Fibroblast of the conjunctiva (primary cell): Measurements from ENCODE around the gene HOXD4.

Experiments
- DNase-seq: peaks from one replicate; pipeline ENCODE4 v3.0.0-alpha.2; 2010; ENCODE audit warnings: low read depth

Gene HOXD4

DNA sequence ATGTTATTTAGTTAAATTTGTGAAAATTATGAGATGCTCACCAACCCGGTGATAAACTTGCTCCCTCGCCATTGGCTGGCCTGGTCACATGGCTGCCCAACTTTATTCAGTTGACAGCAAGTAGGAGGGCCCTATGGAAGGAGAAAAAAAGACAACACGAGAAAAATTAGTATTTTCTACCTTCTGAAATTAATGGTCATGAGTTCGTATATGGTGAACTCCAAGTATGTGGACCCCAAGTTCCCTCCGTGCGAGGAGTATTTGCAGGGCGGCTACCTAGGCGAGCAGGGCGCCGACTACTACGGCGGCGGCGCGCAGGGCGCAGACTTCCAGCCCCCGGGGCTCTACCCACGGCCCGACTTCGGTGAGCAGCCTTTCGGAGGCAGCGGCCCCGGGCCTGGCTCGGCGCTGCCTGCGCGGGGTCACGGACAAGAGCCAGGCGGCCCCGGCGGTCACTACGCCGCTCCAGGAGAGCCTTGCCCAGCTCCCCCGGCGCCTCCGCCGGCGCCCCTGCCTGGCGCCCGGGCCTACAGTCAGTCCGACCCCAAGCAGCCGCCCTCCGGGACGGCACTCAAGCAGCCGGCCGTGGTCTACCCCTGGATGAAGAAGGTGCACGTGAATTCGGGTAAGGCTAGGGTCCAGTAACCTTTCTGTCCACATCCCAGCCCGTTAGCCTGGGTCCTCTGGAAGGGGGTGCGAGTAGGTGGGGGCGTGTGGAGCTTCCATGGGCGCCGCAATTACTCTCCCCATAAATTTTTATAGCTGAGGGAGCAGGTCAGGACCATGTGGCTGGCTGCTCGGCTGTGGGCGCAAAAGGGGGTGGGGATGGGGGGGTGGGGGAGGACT is at the start of gene HOXD4:
HOXD4 (plus strand) TSS at position 109 of the 846 bp plus-strand sequence; CDS start at position 193, 84 bp downstream.
- DNase-seq: no peak

DNA sequence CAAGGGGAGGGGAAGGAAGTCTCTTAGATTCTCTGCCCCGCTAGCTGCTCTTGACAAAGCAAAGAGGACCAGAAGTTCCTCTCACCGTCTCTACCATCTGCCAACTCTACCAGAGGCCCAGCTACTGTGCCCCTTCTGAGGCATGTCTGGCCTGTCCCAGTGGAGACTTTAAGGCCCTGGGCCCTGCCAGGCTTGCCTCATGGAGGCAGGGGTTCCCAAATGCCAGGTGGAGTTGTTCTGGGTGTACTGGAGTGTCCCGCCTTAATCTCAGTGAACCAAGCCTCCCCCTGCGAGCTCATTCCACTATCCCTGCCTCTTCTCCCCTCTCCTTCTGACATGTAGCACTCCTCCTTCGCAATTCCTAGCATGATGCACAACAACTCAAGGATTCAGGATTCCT is 49.5 kb upstream of the HOXD4 start:
- DNase-seq: no peak

DNA sequence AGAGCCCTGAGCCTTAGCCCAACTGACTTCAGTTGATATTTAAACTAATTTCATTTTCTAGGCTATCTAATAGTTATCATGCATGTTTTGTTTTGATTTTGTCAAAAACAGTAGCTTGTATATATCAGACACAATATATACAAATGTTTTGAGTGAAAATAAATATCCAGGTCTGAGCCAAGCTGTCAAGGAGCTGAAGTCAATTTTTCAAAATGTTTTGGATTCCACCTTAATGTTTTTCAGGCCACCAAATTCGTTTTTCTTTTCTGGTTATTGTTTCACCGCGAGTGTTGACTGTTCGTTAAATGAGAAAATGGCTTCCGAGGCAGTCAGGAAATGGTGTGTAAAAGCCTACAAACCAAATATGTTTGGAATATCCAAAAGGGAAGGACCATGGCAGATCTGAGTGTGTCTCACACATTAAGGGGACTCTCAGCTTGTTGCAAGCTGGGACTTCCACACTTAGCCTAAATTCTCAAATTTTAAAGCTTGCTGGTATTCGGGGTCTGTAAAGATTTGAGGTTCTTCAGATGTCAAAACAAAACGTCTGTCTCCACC is 49.0 kb upstream of the HOXD4 start:
- no peak for DNase-seq

DNA sequence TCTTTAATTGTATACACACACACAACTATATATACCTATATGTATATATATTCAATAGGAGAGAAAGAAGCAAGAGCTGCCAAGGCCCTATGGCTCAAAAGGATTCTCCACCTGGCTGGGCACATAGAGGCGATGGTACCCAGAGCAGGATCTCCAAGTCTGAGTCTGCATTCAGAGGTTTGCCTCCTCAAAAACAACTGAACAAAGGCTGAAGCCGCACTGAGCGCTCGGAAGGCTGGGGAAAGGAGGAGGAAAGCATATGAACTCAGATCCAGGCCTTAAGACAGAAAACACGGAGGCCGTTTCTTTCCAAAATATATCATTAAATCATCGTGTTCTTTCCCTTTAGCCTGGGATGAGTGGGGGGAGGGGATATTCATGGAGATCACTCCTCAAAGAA is 48.2 kb upstream of the HOXD4 start:
- DNase-seq: no peak

DNA sequence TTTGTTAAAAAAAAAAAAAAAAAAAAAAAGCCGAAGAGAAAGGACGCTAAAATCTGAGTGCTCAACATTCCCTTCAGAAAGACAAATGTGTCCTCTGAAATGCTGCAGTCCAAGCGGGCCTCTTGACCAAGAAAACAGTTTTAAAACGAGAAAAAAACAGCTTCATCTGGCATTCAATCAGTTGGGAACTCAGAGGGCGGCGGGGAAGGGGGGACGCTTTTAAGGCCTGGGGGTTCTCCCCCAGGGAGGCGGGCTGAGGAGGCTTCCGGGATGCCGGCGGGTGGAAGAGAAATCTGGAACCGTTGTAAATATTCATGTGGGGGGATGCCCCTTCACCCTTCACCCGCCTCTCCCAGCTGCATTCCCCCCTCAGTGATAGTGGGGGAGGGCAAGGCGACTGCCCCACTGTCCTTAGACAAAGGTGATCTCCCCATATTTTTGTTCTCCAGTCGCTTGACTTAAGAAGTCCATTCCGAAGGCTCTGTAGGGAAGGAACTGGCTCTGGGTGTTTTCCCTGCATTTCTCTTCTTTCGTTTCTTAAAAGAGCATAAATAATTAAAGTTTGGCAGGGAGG is 47.5 kb upstream of the HOXD4 start:
- no peak for DNase-seq

DNA sequence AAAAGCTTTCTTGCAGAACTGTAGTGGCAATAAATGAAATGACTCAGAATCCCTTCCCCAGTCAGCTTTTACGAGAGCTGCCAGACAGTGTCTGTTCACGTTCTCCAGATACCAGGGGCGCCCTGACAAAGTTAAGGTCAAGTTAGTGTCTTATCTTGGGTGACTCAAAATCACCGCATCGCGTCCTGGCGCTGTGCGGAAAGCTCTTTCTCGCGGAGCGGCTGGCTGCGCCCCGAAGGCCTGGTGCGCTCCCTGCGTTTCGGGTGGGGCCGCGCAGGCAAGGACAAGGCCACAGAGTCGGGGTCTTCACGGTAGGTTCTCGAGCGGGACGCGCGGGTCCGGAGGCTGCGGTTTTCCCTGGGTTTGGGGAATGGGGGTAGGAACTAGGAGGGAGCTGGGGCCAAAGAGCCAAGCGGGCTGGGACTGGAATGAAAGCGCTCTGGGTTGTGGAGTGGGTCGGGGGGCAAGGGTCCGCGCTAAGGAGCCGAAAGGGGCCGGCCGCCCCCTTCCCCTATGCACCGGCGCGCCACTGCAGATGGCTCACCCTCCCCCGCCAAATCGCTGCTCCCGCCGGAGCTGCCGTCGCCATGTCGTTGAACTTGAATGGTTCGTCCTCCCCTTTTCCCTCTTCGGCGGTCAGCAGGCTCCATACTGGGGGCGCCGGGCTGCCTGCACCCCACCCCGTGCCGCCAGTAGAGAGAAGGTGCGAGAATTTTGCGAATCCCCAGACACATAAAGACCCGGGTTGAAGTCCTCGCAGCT is 46.9 kb upstream of the HOXD4 start:
- DNase-seq: no peak

DNA sequence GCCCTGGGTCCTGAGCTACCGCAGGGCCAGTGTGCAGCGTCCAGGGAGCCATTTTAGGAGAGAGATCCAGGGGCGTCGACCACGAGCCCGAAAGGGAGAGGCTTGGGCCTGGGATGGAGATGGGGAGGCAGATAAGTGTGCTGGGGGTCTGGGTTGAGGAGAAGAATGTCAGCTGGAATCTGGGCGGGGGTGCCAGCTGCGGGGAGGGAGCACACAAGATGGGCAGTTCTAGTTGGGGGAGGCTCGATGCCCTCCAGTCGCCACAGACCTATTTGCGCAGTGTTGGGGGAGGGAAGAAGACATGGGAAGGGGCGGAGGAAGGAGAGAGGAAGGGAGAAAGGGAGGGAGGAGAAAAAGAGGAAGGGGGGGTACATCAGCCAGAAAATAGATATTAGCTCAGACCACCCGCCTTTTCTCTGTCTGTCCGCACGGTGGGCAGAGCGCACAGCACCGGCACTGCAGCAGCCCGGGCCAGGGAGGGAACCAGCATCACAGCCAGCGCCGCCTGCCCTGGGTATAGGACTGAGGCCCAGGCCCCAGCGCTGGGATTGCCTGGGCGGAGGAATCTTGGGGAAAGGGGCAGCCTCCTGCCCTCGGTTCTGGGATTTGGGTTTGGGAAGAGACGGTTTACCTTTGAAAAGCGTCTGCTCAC is 46.1 kb upstream of the HOXD4 start:
- DNase-seq: no peak

DNA sequence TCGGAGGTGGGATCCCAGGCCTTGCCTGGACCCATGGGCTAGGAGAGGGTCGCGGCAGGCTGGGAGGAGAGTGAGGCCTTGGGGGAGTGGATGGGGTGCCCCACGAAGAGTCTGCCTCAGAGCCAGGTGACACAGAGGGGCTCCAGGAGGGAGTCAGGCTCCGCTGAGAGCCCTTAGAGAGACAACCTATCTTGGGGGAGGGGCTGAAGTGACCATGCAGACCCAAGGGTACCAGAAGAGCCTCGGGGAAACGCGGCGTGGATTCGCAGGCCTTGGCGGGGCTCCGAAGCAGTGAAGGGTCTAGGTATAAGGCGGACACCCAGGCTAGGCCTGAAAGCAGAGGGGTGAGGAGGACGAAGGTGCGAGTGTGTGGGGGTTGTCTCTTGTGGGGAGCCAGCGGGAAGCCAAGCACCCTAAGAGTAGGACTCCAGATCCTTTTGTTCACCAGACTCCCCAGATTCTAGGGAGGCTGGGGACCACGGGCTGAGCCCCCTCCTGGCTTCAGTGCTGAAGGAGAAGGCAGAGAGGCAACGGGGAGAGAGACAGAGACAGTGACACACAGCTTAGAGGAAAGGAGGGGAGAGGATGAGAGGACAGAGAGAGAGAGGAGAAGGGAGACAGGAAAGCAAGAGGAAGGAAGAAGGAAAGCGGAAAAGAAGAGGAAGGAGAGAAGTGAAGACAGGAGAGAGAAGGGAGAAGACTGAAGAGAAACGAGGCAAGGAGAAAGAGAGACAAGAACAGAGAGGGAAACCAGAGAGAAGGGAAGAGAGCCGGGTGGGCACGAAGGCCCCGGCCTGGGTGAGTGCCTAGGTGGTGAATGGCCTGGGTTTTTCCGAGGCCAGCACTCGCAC is 45.4 kb upstream of the HOXD4 start:
- no peak for DNase-seq

DNA sequence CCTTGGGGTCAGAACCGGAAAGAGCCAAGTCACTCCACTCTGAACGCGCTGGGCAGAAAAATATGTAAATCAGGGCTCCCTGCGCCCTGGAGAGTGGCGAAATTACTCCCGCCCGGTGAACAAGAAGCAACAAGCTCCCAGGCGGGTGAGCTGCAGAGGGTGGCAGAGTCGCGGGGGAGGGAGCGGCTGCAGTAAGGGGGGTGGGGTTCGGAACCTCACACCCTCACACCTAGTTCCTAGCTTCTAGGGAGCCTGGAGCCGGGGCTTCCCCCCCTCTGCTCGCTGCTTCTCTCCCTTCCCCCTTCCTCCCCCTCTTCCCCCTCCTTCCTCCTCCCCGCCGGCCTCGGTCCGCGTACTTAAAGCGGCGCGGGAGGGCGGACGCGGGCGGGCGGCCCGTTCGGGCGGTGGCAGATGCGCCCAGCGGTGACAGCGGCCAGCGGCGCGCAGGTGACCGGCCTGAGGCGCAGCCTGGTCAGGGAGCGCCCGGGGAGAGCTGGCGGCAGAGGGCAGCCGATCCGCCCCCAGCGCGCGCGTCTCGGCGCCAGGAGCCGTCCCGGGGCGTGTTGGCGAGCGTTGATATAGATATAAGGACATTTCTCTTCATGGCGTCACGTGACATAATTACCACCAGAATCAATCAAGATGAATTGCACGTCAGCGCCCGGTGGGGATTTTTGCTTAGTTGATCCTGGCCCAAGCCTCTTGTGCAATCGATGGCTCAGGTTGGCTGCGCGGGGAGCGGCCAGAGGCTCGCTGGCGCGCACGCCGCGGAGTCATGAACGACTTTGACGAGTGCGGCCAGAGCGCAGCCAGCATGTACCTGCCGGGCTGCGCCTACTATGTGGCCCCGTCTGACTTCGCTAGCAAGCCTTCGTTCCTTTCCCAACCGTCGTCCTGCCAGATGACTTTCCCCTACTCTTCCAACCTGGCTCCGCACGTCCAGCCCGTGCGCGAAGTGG is 44.5 kb upstream of the HOXD4 start, which contains the start of gene HOXD11:
HOXD11 (plus strand) TSS at position 700 of the 959 bp plus-strand sequence; CDS start at position 776, 76 bp downstream.
- no peak for DNase-seq

DNA sequence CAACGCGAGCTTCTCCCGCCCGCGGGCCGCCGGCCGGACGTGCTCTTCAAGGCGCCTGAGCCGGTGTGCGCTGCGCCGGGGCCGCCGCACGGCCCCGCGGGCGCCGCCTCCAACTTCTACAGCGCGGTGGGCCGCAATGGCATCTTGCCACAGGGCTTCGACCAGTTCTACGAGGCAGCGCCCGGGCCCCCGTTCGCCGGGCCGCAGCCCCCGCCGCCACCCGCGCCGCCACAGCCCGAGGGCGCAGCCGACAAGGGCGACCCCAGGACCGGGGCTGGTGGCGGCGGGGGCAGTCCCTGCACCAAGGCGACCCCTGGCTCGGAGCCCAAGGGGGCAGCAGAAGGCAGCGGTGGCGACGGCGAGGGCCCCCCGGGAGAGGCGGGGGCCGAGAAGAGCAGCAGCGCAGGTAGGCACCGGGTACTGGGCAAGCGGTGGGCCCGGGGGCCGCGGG is 43.6 kb upstream of the HOXD4 start:
- no peak for DNase-seq

DNA sequence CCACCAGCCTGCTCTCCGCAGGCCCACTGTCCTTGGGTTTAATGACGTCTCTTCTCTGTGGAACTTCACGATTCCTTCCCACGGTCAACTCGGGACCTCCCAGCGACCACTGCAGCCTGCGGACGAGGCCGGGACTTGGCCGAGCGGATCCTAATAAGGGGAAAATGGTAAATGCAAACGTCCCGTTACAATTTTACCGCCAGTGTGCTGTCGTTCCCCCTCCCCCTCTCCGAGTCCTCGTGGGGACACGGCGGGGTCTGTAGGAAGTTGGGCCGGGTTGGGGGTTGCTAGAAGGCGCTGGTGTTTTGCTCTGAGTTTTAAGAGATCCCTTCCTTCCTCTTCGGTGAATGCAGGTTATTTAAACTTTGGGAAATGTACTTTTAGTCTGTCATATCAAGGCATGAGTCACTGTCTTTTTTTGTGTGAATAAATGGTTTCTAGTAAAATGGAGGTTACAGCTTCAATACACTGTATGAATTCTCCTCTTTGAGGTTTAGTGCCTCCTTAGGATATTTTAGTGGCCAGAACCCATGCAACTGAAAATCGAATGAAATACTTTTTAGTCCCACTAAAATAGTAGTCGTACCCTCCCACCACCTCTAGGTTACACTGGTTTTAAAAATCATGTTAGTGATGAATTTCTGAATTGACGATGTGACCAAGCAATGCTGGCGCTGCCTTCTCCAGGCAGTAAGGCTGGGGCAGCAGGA is 42.0 kb upstream of the HOXD4 start:
- DNase-seq: no peak

DNA sequence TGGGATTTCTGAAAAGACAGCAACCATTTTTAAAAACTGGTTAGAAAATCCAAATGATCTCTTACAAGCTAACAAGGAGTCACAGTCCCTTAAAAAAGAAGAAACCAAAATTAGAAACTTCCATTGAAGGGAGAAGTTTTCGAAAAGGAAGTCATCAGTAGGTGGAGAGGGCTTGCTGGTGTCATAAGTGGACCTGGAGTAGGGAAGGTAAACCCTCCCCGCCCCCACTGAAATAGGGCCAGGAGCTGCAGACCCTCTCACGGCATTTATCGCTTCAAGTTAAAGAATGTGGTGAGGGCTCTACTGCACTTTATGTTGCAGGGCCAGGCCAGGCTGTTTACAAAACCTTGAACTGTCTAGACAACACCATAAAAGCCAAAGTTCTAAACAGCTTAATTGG is 41.4 kb upstream of the HOXD4 start:
- DNase-seq: no peak

DNA sequence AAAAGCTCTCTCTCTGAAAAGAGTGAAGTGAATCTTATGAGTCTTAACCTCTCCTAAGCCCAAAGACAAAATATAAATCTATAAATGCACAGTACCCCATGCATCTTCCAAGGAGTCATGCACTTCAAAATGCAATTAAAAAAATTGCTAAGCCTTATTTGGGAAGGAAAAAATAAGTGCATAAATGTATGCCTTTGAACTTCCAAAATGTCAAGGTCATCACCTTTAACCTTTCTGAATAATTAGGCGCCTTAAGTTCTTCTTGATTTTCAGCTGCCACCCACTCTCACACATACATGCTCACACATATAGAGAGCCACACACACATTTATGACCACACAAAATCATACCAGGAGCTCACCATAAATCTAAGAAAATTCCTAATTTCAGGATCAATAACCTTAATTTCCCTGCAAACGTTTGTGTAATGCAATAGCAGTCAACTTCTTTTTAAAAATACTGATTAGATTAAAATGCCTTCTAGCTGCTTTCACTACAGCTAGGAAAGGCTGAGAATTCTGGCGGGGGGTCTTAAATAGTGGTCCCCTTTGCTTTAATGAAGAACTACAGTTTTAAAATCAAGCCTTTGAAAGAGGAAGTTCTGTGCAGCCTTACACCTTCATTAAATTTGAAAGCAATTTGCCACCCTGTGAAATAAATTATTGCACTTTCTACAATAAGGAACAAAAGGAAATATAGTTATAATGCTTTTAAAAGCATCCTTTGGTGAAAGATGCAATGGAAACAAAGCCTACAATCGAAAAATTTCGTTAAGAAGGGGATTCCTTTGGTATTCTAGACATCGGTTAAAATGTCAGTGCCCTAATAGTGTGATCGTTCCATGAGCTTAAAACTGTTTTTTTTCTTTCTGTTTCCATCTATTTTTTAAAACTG is 40.7 kb upstream of the HOXD4 start:
- DNase-seq: no peak

DNA sequence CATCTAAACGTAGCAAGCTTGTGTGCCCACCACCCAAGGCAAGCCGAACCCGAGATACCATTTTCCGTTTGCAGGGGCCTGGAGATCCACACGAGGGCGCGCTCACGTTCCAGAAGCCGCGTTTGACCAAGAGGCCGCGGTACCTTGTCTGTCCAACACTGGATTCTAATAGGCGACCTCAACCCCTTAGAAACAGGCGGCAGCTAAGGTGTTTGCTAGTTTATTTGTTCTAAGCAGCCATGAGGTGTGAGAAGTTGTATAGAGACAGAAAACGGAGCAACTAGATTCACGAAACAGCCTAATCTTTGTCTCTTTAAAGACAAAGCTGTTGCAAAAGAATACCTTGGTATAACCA is 40.1 kb upstream of the HOXD4 start:
- no peak for DNase-seq

DNA sequence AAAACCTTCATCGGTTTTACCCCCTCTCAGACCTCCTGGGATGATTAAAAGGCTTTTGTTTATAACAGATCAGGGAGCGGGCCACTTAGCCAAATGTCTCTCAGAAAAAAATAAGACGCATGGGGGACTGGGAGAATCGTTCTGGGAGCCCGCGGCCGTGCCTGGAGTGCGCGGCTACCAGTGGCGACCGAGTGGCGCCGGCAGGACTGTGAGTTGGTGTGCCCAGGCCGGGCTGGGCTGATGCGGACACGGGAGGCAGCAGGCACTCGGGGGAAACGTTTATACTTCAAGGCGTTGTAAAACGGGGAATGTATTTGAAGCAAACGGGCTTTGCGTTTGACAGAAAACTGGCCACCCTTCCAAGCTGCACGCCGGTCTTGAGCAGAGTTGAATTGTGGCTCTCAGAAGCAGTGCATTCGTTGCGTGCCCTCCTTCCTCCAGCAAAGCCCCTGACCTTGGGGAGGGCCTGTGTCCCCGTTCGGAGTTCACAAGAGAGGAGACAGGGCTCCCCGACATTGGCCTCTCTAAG is 39.4 kb upstream of the HOXD4 start:
- DNase-seq: no peak

DNA sequence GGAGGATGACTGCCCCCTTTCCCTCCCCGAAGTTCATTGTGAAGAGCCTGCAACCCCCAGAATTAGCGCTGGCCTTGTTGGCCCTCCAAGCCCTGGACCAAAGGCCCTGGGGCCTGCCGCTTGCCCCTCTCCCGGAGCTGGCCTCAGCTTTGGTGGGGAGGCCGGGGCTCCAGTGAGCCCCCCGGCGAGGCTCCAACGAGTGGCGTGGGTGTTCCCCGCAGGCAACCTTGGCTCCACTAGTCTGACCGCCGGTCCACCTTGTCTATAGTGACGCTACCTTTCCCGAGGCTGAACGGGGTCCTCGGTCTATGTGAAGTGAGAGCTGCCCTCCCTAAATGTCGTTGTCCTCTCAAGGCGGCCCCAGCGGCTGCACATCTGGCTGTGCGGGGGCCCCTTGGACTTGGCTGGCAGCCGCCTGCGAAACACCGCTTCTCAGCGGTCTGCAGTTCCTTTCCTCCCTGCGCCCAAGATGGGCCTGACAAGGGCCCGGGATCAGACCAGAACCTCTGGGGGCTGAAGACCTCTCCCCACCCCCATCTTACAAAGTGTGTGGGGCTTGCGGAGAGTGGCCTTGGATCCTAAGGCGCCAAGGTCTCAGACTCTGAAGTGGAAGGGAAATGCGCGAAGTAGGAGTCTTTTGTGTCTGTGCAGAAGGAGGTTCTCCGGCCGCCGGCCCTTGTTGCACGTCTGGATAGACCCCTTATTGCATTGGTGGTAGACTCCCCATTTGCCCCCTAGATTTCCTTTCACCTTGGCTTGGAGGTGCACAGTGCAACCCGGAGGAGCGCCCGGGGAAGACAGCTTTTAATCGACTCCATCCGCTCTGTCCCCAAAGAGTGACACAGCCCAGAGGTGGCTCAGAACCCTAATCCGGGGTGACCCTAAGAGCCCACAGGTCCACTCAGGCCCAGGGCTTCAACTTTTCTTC is 38.7 kb upstream of the HOXD4 start:
- no peak for DNase-seq
